Measurements from ENCODE around the gene PELI2.

DNA sequence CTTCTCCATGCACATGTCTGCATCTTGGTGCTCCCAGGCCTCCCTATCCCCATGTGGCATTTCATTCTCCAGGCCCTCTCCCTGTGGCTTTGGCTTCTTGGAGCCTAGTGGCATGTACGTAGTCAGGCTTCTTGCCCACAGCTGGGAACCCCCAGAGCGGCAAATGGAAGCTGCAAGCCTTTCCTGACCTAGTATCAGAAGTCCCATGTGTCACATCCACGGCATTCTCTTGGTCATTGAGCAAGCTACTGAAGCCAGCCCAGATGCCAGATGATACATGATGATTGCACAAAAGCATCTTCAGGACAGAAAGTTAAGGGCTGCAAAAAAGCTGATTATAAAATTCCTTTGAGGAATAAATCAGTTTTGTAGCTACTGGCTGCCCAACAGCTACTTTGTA lies 154.9 kb downstream of the PELI2 start:
- no peak for TF ChIP-seq ESRRG (CRISPR knock-in tag; IDR thresholded peaks at IDR 0.05)
- TF ChIP-seq, protein P1, sequence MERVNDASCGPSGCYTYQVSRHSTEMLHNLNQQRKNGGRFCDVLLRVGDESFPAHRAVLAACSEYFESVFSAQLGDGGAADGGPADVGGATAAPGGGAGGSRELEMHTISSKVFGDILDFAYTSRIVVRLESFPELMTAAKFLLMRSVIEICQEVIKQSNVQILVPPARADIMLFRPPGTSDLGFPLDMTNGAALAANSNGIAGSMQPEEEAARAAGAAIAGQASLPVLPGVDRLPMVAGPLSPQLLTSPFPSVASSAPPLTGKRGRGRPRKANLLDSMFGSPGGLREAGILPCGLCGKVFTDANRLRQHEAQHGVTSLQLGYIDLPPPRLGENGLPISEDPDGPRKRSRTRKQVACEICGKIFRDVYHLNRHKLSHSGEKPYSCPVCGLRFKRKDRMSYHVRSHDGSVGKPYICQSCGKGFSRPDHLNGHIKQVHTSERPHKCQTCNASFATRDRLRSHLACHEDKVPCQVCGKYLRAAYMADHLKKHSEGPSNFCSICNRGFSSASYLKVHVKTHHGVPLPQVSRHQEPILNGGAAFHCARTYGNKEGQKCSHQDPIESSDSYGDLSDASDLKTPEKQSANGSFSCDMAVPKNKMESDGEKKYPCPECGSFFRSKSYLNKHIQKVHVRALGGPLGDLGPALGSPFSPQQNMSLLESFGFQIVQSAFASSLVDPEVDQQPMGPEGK (CRISPR knock-in tag; IDR thresholded peaks at IDR 0.05; ENCODE audit: borderline replicate concordance): no peak
- TF ChIP-seq SNAI2 (CRISPR knock-in tag; IDR thresholded peaks at IDR 0.05): no peak
- TF ChIP-seq TCF4 (CRISPR knock-in tag; IDR thresholded peaks at IDR 0.05; ENCODE audit: borderline replicate concordance): no peak
- TF ChIP-seq, protein P2, sequence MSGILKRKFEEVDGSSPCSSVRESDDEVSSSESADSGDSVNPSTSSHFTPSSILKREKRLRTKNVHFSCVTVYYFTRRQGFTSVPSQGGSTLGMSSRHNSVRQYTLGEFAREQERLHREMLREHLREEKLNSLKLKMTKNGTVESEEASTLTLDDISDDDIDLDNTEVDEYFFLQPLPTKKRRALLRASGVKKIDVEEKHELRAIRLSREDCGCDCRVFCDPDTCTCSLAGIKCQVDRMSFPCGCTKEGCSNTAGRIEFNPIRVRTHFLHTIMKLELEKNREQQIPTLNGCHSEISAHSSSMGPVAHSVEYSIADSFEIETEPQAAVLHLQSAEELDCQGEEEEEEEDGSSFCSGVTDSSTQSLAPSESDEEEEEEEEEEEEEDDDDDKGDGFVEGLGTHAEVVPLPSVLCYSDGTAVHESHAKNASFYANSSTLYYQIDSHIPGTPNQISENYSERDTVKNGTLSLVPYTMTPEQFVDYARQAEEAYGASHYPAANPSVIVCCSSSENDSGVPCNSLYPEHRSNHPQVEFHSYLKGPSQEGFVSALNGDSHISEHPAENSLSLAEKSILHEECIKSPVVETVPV (CRISPR knock-in tag; IDR thresholded peaks at IDR 0.05): no peak
- no peak for TF ChIP-seq ZFP3 (CRISPR knock-in tag; IDR thresholded peaks at IDR 0.05)
- no peak for TF ChIP-seq ZFP30 (CRISPR knock-in tag; IDR thresholded peaks at IDR 0.05)
- no peak for TF ChIP-seq OSR1 (CRISPR knock-in tag; IDR thresholded peaks at IDR 0.05)

Data from SK-N-SH treated with all-trans-retinoic acid at 6 μM for 48 hours (cell line).